Placental pericyte (primary cell): Measurements from ENCODE around the gene ARMCX2. TPM values are rescaled to one million over a fixed set of nuclear protein-coding genes. Genes with fewer than 3 reads are reported as not detected.
A peak's percentile ranks its signal among the peaks of the same experiment; 100 is the strongest.

Source experiments
- small RNA-seq: library from RNA; depleted of rRNA; stranded (forward); fragments of <200 nt; gene quantifications from one replicate; pipeline ENCODE3, GENCODE V24; 2012; ENCODE audit warnings: low replicate concordance
- total RNA-seq: library from RNA; depleted of rRNA; stranded (reverse); fragments of >200 nt; gene quantifications from 2 replicates; pipeline ENCODE4 v1.2.3, GENCODE V29; 2012

ARMCX2 gene
- total RNA-seq = 48.1 and 68.6 TPM in 2 replicates

DNA sequence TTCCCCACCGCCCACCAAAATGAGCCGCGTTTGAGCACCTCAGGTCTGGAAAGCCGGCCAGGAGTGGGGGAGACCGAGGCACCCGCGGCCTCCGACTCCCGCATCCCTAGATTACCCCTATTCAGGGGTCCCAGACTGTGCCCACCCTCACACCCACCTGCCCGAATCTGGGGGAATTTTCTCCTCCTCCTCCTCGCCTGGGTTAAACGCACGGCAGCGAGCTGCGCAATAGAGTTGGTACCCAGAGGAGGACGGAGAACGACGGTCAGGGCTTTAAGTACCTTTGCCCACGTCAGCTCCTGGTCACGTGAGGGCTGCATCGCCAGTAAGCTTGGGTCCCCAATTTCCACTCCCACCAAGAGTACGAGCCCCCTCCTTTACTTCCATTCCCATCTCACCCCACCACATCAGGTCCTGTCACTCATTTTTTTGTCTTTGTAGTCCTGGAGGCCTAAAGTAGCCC, at the start of gene ARMCX2:
ARMCX2 (minus strand) TSS at position 250 of the 463 bp plus-strand sequence. CDS start 2,262 bp downstream, outside the sequence.

DNA sequence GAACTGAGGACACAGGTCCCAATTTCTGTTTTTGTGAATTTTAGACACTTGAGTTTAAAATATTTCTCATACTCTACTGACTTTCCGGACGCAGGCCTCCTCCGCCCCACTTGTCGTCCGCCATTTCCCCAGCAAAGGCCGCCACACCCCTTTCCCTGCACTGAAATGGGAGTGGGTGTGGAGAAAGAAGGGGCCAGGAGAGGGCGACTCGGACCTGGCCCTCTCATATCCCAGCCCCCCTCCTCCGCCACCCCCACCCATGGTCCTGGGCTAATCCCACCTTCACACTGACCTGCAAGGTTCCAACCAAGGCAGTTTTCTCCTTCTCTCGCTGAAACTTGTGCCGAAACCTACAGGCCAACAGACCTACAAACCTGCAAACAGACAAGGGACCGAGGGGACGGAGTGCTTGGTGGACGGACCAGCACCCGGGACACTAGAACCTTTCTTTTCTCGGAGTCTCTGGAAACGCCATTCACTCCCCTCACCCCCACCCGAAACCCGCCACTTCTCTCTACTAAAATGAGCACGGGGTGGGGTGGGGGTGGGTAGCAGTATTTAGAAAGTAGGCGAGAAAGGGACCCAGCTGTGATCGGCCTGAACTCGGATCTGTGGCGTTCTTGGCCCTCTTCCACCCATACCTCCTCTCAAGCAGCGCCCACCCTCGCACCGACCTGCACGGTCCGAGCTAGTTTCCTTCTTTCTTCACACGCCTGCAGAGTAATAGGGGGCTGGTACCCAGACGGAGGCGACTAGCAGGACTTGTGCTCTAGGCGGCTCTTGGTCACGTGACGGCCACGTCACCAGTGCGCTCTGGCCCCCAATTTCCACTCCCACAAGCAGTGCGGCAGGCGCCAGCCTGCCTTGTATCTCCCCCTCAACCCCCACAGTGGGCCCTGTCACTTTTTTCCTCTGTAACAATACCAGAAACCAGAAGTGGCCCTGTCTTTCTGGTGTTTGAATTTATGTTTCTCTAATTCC, 42.1 kb downstream of the ARMCX2 start, which contains the start of gene ARMCX6:
ARMCX6 (minus strand) TSS at position 790 of the 981 bp plus-strand sequence. CDS start 1,380 bp downstream, outside the sequence.

Small RNA genes lying within 50 kb of the gene (small RNA-seq; reads per million reads assigned to genes)
- gene RNU6-30P (1.4 reads per million, percentile 58 among the genes with 10 or more reads in this experiment), gene RNU6-587P (not detected)

Other genes starting within 250 kb of the ARMCX2 start
- 2.2 and 3.3 TPM in 2 replicates for gene ARMCX4, start 174.4 kb downstream of the ARMCX2 start, total RNA-seq
- 27.6 and 36.3 TPM in 2 replicates for gene ARMCX1, start 109.3 kb downstream of the ARMCX2 start, total RNA-seq
- 24.9 and 31.8 TPM in 2 replicates for gene ARMCX6, start 41.9 kb downstream of the ARMCX2 start, total RNA-seq
- gene ARMCX3, start 36.7 kb downstream of the ARMCX2 start, total RNA-seq = 36.9 and 85.8 TPM in 2 replicates